IgD-negative memory B cell (primary cell): ENCODE measurements around the gene ATG14. TPM values are rescaled to one million over a fixed set of nuclear protein-coding genes. Genes with fewer than 3 reads are reported as not detected.
"Not testable (repeated sequence)": the region's sequence is repeated elsewhere in the genome, so short reads cannot be mapped to it uniquely, and the experiment has no call there.

Experiments used
- H3K27ac Mint-ChIP-seq, 3 donors: one replicate each; pipeline ENCODE4 v1.8.0; 2020 to 2022; ENCODE audit warnings: mild to moderate bottlenecking in 3 of 3, mixed read lengths in 3 of 3, moderate library complexity in 1 of 3
- H3K27me3 Mint-ChIP-seq: one replicate; pipeline ENCODE4 v1.8.0; 2021; ENCODE audit warnings: mixed read lengths
- H3K36me3 Mint-ChIP-seq: one replicate; pipeline ENCODE4 v1.8.0; 2020; ENCODE audit warnings: mild to moderate bottlenecking, mixed read lengths
- H3K4me1 Mint-ChIP-seq, 3 donors: one replicate each; pipeline ENCODE4 v1.8.0; 2020 to 2022; ENCODE audit warnings: mixed read lengths in 3 of 3, mild to moderate bottlenecking in 1 of 3
- H3K4me3 Mint-ChIP-seq, 4 donors: one replicate each; pipeline ENCODE4 v1.8.0; 2020 to 2022; ENCODE audit warnings: mild to moderate bottlenecking in 4 of 4, mixed read lengths in 4 of 4, moderate library complexity in 3 of 4
- H3K9me3 Mint-ChIP-seq, 3 donors: one replicate each; pipeline ENCODE4 v1.8.0; 2020 to 2021; ENCODE audit warnings: mixed read lengths in 3 of 3, mild to moderate bottlenecking in 1 of 3
- polyA plus RNA-seq: library from polyadenylated mRNA; unstranded; fragments of 300-500 nt; fragmentation: Illumina TruSeq; gene quantifications from one replicate; pipeline ENCODE4 v1.2.3, GENCODE V29; 2021

ATG14 gene
- polyA plus RNA-seq, 1 donor from 2014 or later = 4.8 TPM

GRCh38 chr14:55441286-55441685 is 29.7 kb upstream of the ATG14 start:
- Mint-ChIP-seq H3K4me1 (peaks cover 0 to 2% (median 2%) of the 10 kb centered on the region in 3 donors), H3K4me3 (no peak overlapping the region), H3K9me3 (no peaks in the 10 kb centered on the region), H3K27ac (no peak overlapping the region), H3K36me3 (no peaks in the 10 kb centered on the region), H3K27me3 (peaks cover 5% of the 10 kb centered on the region)

GRCh38 chr14:55440385-55440784 is 28.8 kb upstream of the ATG14 start, which contains the start of gene TBPL2:
Gene TBPL2 (minus strand): TSS chr14:55440616. CDS start chr14:55440449, 167 bp downstream.
- H3K4me3 Mint-ChIP-seq = no peak within 1 kb of the TSS

GRCh38 chr14:55438066-55438683 is 26.5 kb upstream of the ATG14 start:
- Mint-ChIP-seq H3K4me3 (no peak overlapping the region), H3K9me3 (no peaks in the 10 kb centered on the region), H3K4me1 (peaks cover 0 to 5% (median 3%) of the 10 kb centered on the region in 3 donors), H3K36me3 (no peaks in the 10 kb centered on the region), H3K27me3 (peaks cover 5% of the 10 kb centered on the region), H3K27ac (no peak overlapping the region)

More at GRCh38 chr14:55440385-55440784, 28.8 kb upstream of the ATG14 start, which contains the start of gene TBPL2:
- Mint-ChIP-seq H3K27ac (no peak within 1 kb of the TSS), H3K4me1 (no peaks in the 10 kb centered on the region), H3K36me3 (no peaks in the 10 kb centered on the region), H3K27me3 (peaks cover 5% of the 10 kb centered on the region), H3K9me3 (no peaks in the 10 kb centered on the region)

- Mint-ChIP-seq H3K27me3 (peaks cover 3% of the 10 kb centered on the region), H3K27ac (no peak overlapping the region), H3K4me1 (peaks cover 0 to 5% (median 3%) of the 10 kb centered on the region in 3 donors), H3K9me3 (no peaks in the 10 kb centered on the region), H3K36me3 (no peaks in the 10 kb centered on the region), H3K4me3 (no peak overlapping the region)
These were observed 25.3 kb upstream of the ATG14 start for GRCh38 chr14:55436931-55437330.

GRCh38 chr14:55436519-55436918 is 24.9 kb upstream of the ATG14 start:
- Mint-ChIP-seq H3K4me3 (no peak overlapping the region), H3K27ac (no peak overlapping the region), H3K4me1 (peaks cover 0 to 5% (median 3%) of the 10 kb centered on the region in 3 donors), H3K9me3 (no peaks in the 10 kb centered on the region), H3K27me3 (peaks cover 3% of the 10 kb centered on the region), H3K36me3 (no peaks in the 10 kb centered on the region)

- Mint-ChIP-seq H3K27me3 (peaks cover 3% of the 10 kb centered on the region), H3K9me3 (no peaks in the 10 kb centered on the region), H3K4me3 (no peak overlapping the region), H3K27ac (no peak overlapping the region), H3K36me3 (peaks cover 1% of the 10 kb centered on the region), H3K4me1 (peaks cover 0 to 8% (median 5%) of the 10 kb centered on the region in 3 donors)
These were observed 23.2 kb upstream of the ATG14 start for GRCh38 chr14:55434805-55435174.

- H3K27me3 Mint-ChIP-seq = peaks cover 3% of the 10 kb centered on the region
- H3K4me1 Mint-ChIP-seq = peaks cover 0 to 8% (median 5%) of the 10 kb centered on the region in 3 donors
- no peak overlapping the region for H3K4me3 Mint-ChIP-seq
- peaks cover 1% of the 10 kb centered on the region for H3K36me3 Mint-ChIP-seq
- no peak overlapping the region for H3K27ac Mint-ChIP-seq
- no peaks in the 10 kb centered on the region for H3K9me3 Mint-ChIP-seq
These were observed 22.5 kb upstream of the ATG14 start for GRCh38 chr14:55433880-55434804.

GRCh38 chr14:55432628-55433027 is 21.0 kb upstream of the ATG14 start:
- Mint-ChIP-seq H3K4me1 (peaks cover 0 to 8% (median 5%) of the 10 kb centered on the region in 3 donors), H3K4me3 (no peak overlapping the region), H3K9me3 (no peaks in the 10 kb centered on the region), H3K36me3 (peaks cover 1% of the 10 kb centered on the region), H3K27ac (no peak overlapping the region), H3K27me3 (peaks cover 1% of the 10 kb centered on the region)

- Mint-ChIP-seq H3K36me3 (peaks cover 3% of the 10 kb centered on the region), H3K4me3 (no peak overlapping the region), H3K9me3 (no peaks in the 10 kb centered on the region), H3K27me3 (no peaks in the 10 kb centered on the region), H3K27ac (no peak overlapping the region), H3K4me1 (peaks cover 4 to 8% (median 5%) of the 10 kb centered on the region in 3 donors)
These were observed 18.5 kb upstream of the ATG14 start for GRCh38 chr14:55430024-55430690.

- Mint-ChIP-seq H3K27me3 (no peaks in the 10 kb centered on the region), H3K27ac (no peak overlapping the region), H3K36me3 (peaks cover 3% of the 10 kb centered on the region), H3K4me3 (no peak overlapping the region), H3K9me3 (no peaks in the 10 kb centered on the region), H3K4me1 (peaks cover 2 to 4% (median 3%) of the 10 kb centered on the region in 3 donors)
These were observed 15.8 kb upstream of the ATG14 start for GRCh38 chr14:55427439-55427838.

- H3K4me1 Mint-ChIP-seq = peaks cover 2 to 4% (median 3%) of the 10 kb centered on the region in 3 donors
- H3K4me3 Mint-ChIP-seq = no peak overlapping the region
- H3K9me3 Mint-ChIP-seq = no peaks in the 10 kb centered on the region
- H3K27ac Mint-ChIP-seq = peak overlapping the region in 1 of 3 donors; percentile 92
- H3K27me3 Mint-ChIP-seq = peaks cover 1% of the 10 kb centered on the region
- H3K36me3 Mint-ChIP-seq = peaks cover 3% of the 10 kb centered on the region
These were observed 15.3 kb upstream of the ATG14 start for GRCh38 chr14:55426891-55427290.

GRCh38 chr14:55425091-55425490 is 13.5 kb upstream of the ATG14 start:
- H3K27ac Mint-ChIP-seq = no peak overlapping the region
- H3K9me3 Mint-ChIP-seq = no peaks in the 10 kb centered on the region
- H3K27me3 Mint-ChIP-seq = peaks cover 1% of the 10 kb centered on the region
- H3K4me1 Mint-ChIP-seq = peaks cover 2 to 4% (median 3%) of the 10 kb centered on the region in 3 donors
- no peak overlapping the region for H3K4me3 Mint-ChIP-seq
- peaks cover 3% of the 10 kb centered on the region for H3K36me3 Mint-ChIP-seq

- Mint-ChIP-seq H3K4me1 (peaks cover 0 to 4% (median 0%) of the 10 kb centered on the region in 3 donors), H3K9me3 (no peaks in the 10 kb centered on the region), H3K27ac (no peak overlapping the region), H3K27me3 (peaks cover 1% of the 10 kb centered on the region), H3K4me3 (no peak overlapping the region), H3K36me3 (peaks cover 1% of the 10 kb centered on the region)
These were observed 12.3 kb upstream of the ATG14 start for GRCh38 chr14:55423969-55424368.

- H3K27me3 Mint-ChIP-seq, H3K4me3 Mint-ChIP-seq, H3K27ac Mint-ChIP-seq, H3K36me3 Mint-ChIP-seq, H3K9me3 Mint-ChIP-seq, H3K4me1 Mint-ChIP-seq: not testable (repeated sequence)
These were observed 10.7 kb upstream of the ATG14 start for GRCh38 chr14:55422338-55422737.

- Mint-ChIP-seq H3K27ac (no peak overlapping the region), H3K4me3 (no peak overlapping the region), H3K36me3 (no peaks in the 10 kb centered on the region), H3K27me3 (peaks cover 1% of the 10 kb centered on the region), H3K9me3 (no peaks in the 10 kb centered on the region), H3K4me1 (no peaks in the 10 kb centered on the region)
These were observed 8.0 kb upstream of the ATG14 start for GRCh38 chr14:55419663-55420062.
